Measurements from ENCODE around the gene NDUFS7.

The NDUFS7 gene

DNA sequence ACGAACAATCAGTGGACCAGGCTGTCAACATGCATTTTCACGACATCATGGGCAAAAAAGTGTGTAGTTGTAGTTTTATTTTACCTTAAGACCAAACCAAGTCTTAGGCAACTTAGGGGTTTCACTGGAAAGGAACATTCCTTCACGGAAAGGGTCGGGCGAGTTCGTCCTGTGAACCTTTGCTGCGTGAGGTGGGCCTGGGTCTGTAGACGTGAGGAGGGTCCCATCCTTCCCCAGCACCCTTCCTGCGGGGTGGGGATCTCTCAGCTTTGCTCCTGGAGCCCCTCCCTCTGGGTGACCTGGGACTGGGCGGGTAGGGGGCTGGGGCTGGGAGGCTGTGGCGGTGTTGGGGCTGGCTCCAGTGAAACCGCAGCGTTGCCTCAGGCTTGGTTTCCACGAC, 42.2 kb downstream of the NDUFS7 start:
- Histone ChIP-seq H3K4me1 (ENCODE audit: control insufficient read depth in 1 of 2, insufficient read depth in 2 of 2, low read length in 2 of 2) (peaks cover 9 to 14% of the 10 kb centered on the region in 2 experiments), H2BK5ac (ENCODE audit: low read depth, low read length, poor library complexity) (no peak overlapping the region), H3K4me3 (ENCODE audit: low read depth, low read length) (no peak overlapping the region), H2BK12ac (ENCODE audit: low read length) (no peak overlapping the region), H3K18ac (ENCODE audit: low read length) (no peak overlapping the region), H3K27ac (ENCODE audit: low read depth, low read length) (peak overlapping the region; percentile 2), H3K14ac (ENCODE audit: low read length) (no peak overlapping the region), H4K8ac (ENCODE audit: low read depth, low read length) (no peak overlapping the region), H3K4me2 (ENCODE audit: low read length) (peak overlapping the region; percentile 24), H2AK5ac (ENCODE audit: low read length) (no peak overlapping the region), H3K23ac (ENCODE audit: low read length) (no peak overlapping the region), H2AFZ (ENCODE audit: insufficient read depth, low read length, poor library complexity) (no peak overlapping the region), H3K36me3 (ENCODE audit: control insufficient read depth in 1 of 2, insufficient read depth in 2 of 2, low read length in 2 of 2) (peaks cover 82 to 87% of the 10 kb centered on the region in 2 experiments), H3K9ac (ENCODE audit: low read length) (no peak overlapping the region), H3K79me2 (ENCODE audit: control insufficient read depth, insufficient read depth, low read length, poor library complexity) (no peaks in the 10 kb centered on the region), H3K27me3 (ENCODE audit: insufficient read depth, low read length) (no peaks in the 10 kb centered on the region), H4K91ac (ENCODE audit: low read depth, low read length) (no peak overlapping the region), H3K9me3 (ENCODE audit: insufficient read depth, low read depth, low read length) (peaks cover 2% of the 10 kb centered on the region), H3K79me1 (ENCODE audit: low read length) (no peaks in the 10 kb centered on the region), H4K12ac (ENCODE audit: low read depth, low read length) (no peak overlapping the region), H2BK120ac (ENCODE audit: insufficient read depth, low read length, poor library complexity) (no peak overlapping the region), H3K4ac (ENCODE audit: low read depth, low read length) (no peak overlapping the region)
- WGBS (ENCODE audit: extremely low coverage, insufficient coverage, insufficient read length), result no CpG with 5 or more reads among the region's 14 CpGs
- DNase-seq, result no peak

DNA sequence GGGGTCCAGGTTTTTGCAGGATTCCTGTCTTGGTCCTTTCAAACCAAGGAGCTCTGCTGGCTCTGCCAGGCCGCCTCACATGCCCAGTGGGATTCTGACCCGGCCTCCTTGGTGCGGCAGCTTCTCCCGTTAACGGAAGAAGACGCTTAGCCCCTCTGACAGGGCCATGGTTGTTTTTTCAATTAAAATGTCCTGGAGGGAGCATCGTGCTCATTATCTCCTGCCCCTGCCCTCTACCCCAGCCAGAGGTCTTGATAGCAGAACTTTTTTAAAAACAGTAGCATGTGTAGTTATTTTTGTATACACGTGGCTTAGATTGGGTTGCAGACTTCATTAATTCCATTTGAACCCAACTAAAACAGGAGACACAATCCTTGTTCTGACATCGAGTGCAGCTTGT, 43.0 kb downstream of the NDUFS7 start:
- no peak overlapping the region for H3K23ac ChIP-seq (ENCODE audit: low read length)
- H3K14ac ChIP-seq (ENCODE audit: low read length), result no peak overlapping the region
- WGBS (ENCODE audit: extremely low coverage, insufficient coverage, insufficient read length), result no CpG with 5 or more reads among the region's 9 CpGs
- no peak overlapping the region for H4K12ac ChIP-seq (ENCODE audit: low read depth, low read length)
- H3K9ac ChIP-seq (ENCODE audit: low read length), result no peak overlapping the region
- no peak overlapping the region for H3K27ac ChIP-seq (ENCODE audit: low read depth, low read length)
- H3K36me3 ChIP-seq (ENCODE audit: control insufficient read depth in 1 of 2, insufficient read depth in 2 of 2, low read length in 2 of 2), result peaks cover 79 to 83% of the 10 kb centered on the region in 2 experiments
- no peak overlapping the region for H3K4me2 ChIP-seq (ENCODE audit: low read length)
- H3K4ac ChIP-seq (ENCODE audit: low read depth, low read length), result no peak overlapping the region
- no peak overlapping the region for H4K8ac ChIP-seq (ENCODE audit: low read depth, low read length)
- H3K27me3 ChIP-seq (ENCODE audit: insufficient read depth, low read length), result no peaks in the 10 kb centered on the region
- no peak overlapping the region for H2AK5ac ChIP-seq (ENCODE audit: low read length)
- peaks cover 2% of the 10 kb centered on the region for H3K9me3 ChIP-seq (ENCODE audit: insufficient read depth, low read depth, low read length)
- no peaks in the 10 kb centered on the region for H3K79me1 ChIP-seq (ENCODE audit: low read length)
- no peak overlapping the region for H2BK5ac ChIP-seq (ENCODE audit: low read depth, low read length, poor library complexity)
- no peak overlapping the region for H3K4me3 ChIP-seq (ENCODE audit: low read depth, low read length)
- H4K91ac ChIP-seq (ENCODE audit: low read depth, low read length), result no peak overlapping the region
- no peak for DNase-seq
- no peak overlapping the region for H2BK12ac ChIP-seq (ENCODE audit: low read length)
- no peak overlapping the region for H3K18ac ChIP-seq (ENCODE audit: low read length)
- no peak overlapping the region for H2BK120ac ChIP-seq (ENCODE audit: insufficient read depth, low read length, poor library complexity)
- peaks cover 9 to 14% of the 10 kb centered on the region in 2 experiments for H3K4me1 ChIP-seq (ENCODE audit: control insufficient read depth in 1 of 2, insufficient read depth in 2 of 2, low read length in 2 of 2)
- no peak overlapping the region for H2AFZ ChIP-seq (ENCODE audit: insufficient read depth, low read length, poor library complexity)
- H3K79me2 ChIP-seq (ENCODE audit: control insufficient read depth, insufficient read depth, low read length, poor library complexity), result no peaks in the 10 kb centered on the region

GRCh38 chr19:1427221-1427920, 43.7 kb downstream of the NDUFS7 start:
- H2AK5ac ChIP-seq (ENCODE audit: low read length), result no peak overlapping the region
- no peak overlapping the region for H2BK120ac ChIP-seq (ENCODE audit: insufficient read depth, low read length, poor library complexity)
- H3K18ac ChIP-seq (ENCODE audit: low read length), result no peak overlapping the region
- no peak overlapping the region for H3K4me2 ChIP-seq (ENCODE audit: low read length)
- H3K79me2 ChIP-seq (ENCODE audit: control insufficient read depth, insufficient read depth, low read length, poor library complexity), result no peaks in the 10 kb centered on the region
- H3K4me1 ChIP-seq (ENCODE audit: control insufficient read depth in 1 of 2, insufficient read depth in 2 of 2, low read length in 2 of 2), result peaks cover 9 to 14% of the 10 kb centered on the region in 2 experiments
- no peak overlapping the region for H3K4me3 ChIP-seq (ENCODE audit: low read depth, low read length)
- WGBS (ENCODE audit: extremely low coverage, insufficient coverage, insufficient read length), result no CpG with 5 or more reads among the region's 27 CpGs
- H3K9me3 ChIP-seq (ENCODE audit: insufficient read depth, low read depth, low read length), result peaks cover 2% of the 10 kb centered on the region
- no peaks in the 10 kb centered on the region for H3K79me1 ChIP-seq (ENCODE audit: low read length)
- no peak overlapping the region for H3K4ac ChIP-seq (ENCODE audit: low read depth, low read length)
- H3K27ac ChIP-seq (ENCODE audit: low read depth, low read length), result no peak overlapping the region
- no peak overlapping the region for H4K91ac ChIP-seq (ENCODE audit: low read depth, low read length)
- no peak overlapping the region for H2BK5ac ChIP-seq (ENCODE audit: low read depth, low read length, poor library complexity)
- no peak for DNase-seq
- no peaks in the 10 kb centered on the region for H3K27me3 ChIP-seq (ENCODE audit: insufficient read depth, low read length)
- no peak overlapping the region for H3K14ac ChIP-seq (ENCODE audit: low read length)
- no peak overlapping the region for H3K23ac ChIP-seq (ENCODE audit: low read length)
- H2BK12ac ChIP-seq (ENCODE audit: low read length), result no peak overlapping the region
- no peak overlapping the region for H3K9ac ChIP-seq (ENCODE audit: low read length)
- peaks cover 79 to 83% of the 10 kb centered on the region in 2 experiments for H3K36me3 ChIP-seq (ENCODE audit: control insufficient read depth in 1 of 2, insufficient read depth in 2 of 2, low read length in 2 of 2)
- H4K8ac ChIP-seq (ENCODE audit: low read depth, low read length), result no peak overlapping the region
- H2AFZ ChIP-seq (ENCODE audit: insufficient read depth, low read length, poor library complexity), result no peak overlapping the region
- H4K12ac ChIP-seq (ENCODE audit: low read depth, low read length), result no peak overlapping the region

GRCh38 chr19:1428738-1429391, 45.2 kb downstream of the NDUFS7 start:
- Histone ChIP-seq H2AK5ac (ENCODE audit: low read length) (no peak overlapping the region), H3K14ac (ENCODE audit: low read length) (no peak overlapping the region), H3K36me3 (ENCODE audit: control insufficient read depth in 1 of 2, insufficient read depth in 2 of 2, low read length in 2 of 2) (peaks cover 81 to 85% of the 10 kb centered on the region in 2 experiments), H4K8ac (ENCODE audit: low read depth, low read length) (no peak overlapping the region), H3K23ac (ENCODE audit: low read length) (no peak overlapping the region), H3K4me1 (ENCODE audit: control insufficient read depth in 1 of 2, insufficient read depth in 2 of 2, low read length in 2 of 2) (peaks cover 9 to 14% of the 10 kb centered on the region in 2 experiments), H3K4ac (ENCODE audit: low read depth, low read length) (no peak overlapping the region), H3K9ac (ENCODE audit: low read length) (no peak overlapping the region), H2BK12ac (ENCODE audit: low read length) (no peak overlapping the region), H3K9me3 (ENCODE audit: insufficient read depth, low read depth, low read length) (no peaks in the 10 kb centered on the region), H3K79me2 (ENCODE audit: control insufficient read depth, insufficient read depth, low read length, poor library complexity) (no peaks in the 10 kb centered on the region), H3K18ac (ENCODE audit: low read length) (no peak overlapping the region), H2BK5ac (ENCODE audit: low read depth, low read length, poor library complexity) (no peak overlapping the region), H4K12ac (ENCODE audit: low read depth, low read length) (no peak overlapping the region), H2BK120ac (ENCODE audit: insufficient read depth, low read length, poor library complexity) (no peak overlapping the region), H3K27ac (ENCODE audit: low read depth, low read length) (no peak overlapping the region), H4K91ac (ENCODE audit: low read depth, low read length) (no peak overlapping the region), H3K27me3 (ENCODE audit: insufficient read depth, low read length) (no peaks in the 10 kb centered on the region), H3K4me3 (ENCODE audit: low read depth, low read length) (no peak overlapping the region), H2AFZ (ENCODE audit: insufficient read depth, low read length, poor library complexity) (no peak overlapping the region), H3K79me1 (ENCODE audit: low read length) (no peaks in the 10 kb centered on the region), H3K4me2 (ENCODE audit: low read length) (no peak overlapping the region)
- no CpG with 5 or more reads among the region's 41 CpGs for WGBS (ENCODE audit: extremely low coverage, insufficient coverage, insufficient read length)
- no peak for DNase-seq
